ENCODE results near the gene C19orf81. TPM values are rescaled to one million over a fixed set of nuclear protein-coding genes. Genes with fewer than 3 reads are reported as not detected.

Gene C19orf81
- total and polyA plus RNA-seq, 2 of the 8 experiments (the other 6 are each of a cell fraction or from before 2014, with no cell fraction given), result 11.7 to 13.0 TPM

GRCh38 chr19:50602496-50602895 is 46.7 kb upstream of the C19orf81 start (continued):
- no peak for TF ChIP-seq CBX8 (IDR thresholded peaks at IDR 0.05; ENCODE audit: borderline replicate concordance, low read depth, low read length)
- no peak for TF ChIP-seq CREB1 (IDR thresholded peaks at IDR 0.05)
- no peak for TF ChIP-seq USF2 (IDR thresholded peaks at IDR 0.05; ENCODE audit: low read length)
- no peak for TF ChIP-seq ZNF274 (IDR thresholded peaks at IDR 0.05; ENCODE audit: borderline replicate concordance, extremely low read depth, low read length)
- no peak for TF ChIP-seq NRF1 (IDR thresholded peaks at IDR 0.05; ENCODE audit: low read depth, low read length)
- no peak for TF ChIP-seq BRCA1 (IDR thresholded peaks at IDR 0.05; ENCODE audit: low read depth, low read length)
- TF ChIP-seq EP300 (IDR thresholded peaks at IDR 0.05; ENCODE audit: borderline replicate concordance in 1 of 2, low read depth in 2 of 2, low read length in 2 of 2), result no peak
